ENCODE measurements around the gene C12orf57. TPM values are rescaled to one million over a fixed set of nuclear protein-coding genes. Genes with fewer than 3 reads are reported as not detected.

C12orf57 gene
- total and polyA plus RNA-seq, 12 donors, result 134 to 654 (median 175) TPM

DNA sequence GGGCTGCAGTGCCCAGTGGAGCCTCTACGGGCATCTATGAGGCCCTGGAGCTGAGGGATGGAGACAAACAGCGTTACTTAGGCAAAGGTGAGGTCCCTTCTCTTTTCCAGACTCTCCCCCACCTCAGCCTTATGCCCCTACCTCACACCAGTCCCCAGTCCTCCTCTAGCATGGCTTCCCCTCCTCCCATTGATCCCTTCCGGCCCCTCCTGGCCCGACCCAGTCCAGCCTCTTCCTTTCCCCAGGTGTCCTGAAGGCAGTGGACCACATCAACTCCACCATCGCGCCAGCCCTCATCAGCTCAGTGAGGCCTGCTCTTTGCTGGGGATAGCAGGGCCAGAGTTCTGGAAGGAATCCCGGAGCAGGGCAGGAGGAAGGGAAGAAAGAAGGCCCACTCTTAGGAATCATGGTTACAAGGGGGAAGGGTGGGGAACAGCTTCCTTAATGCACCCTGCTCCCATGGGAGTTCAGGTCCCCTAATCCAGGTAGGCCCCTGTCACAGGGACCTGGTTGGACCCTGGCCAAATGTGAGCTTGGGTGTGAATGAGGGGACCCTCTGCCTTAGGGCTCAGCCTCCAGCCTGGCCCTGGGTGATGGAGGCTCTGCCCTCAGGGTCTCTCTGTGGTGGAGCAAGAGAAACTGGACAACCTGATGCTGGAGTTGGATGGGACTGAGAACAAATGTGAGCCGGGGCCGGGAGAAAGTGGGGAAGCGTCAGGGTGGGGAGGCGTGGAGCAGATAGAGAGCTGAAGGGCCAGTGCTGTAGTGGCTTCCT, 27.2 kb upstream of the C12orf57 start:
- Histone ChIP-seq H3K4me3 (no peak overlapping the region), H3K4me1 (peaks cover 0 to 23% (median 16%) of the 10 kb centered on the region in 9 donors), H3K36me3 (peaks cover 0 to 23% (median 0%) of the 10 kb centered on the region in 9 donors), H3K27me3 (peaks cover 0 to 39% (median 0%) of the 10 kb centered on the region in 7 donors), H3K9me3 (no peaks in the 10 kb centered on the region), H3K27ac (no peak overlapping the region)
- no peak for ATAC-seq
- intact Hi-C loops (cut with DNase I), result no loop called here
- DNase-seq, result no peak
- WGBS, 2 donors, result 90 to 91% methylated on average over 11 of the region's 11 CpGs
- TF ChIP-seq, protein P1, sequence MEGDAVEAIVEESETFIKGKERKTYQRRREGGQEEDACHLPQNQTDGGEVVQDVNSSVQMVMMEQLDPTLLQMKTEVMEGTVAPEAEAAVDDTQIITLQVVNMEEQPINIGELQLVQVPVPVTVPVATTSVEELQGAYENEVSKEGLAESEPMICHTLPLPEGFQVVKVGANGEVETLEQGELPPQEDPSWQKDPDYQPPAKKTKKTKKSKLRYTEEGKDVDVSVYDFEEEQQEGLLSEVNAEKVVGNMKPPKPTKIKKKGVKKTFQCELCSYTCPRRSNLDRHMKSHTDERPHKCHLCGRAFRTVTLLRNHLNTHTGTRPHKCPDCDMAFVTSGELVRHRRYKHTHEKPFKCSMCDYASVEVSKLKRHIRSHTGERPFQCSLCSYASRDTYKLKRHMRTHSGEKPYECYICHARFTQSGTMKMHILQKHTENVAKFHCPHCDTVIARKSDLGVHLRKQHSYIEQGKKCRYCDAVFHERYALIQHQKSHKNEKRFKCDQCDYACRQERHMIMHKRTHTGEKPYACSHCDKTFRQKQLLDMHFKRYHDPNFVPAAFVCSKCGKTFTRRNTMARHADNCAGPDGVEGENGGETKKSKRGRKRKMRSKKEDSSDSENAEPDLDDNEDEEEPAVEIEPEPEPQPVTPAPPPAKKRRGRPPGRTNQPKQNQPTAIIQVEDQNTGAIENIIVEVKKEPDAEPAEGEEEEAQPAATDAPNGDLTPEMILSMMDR (IDR thresholded peaks at IDR 0.05), result no peak

DNA sequence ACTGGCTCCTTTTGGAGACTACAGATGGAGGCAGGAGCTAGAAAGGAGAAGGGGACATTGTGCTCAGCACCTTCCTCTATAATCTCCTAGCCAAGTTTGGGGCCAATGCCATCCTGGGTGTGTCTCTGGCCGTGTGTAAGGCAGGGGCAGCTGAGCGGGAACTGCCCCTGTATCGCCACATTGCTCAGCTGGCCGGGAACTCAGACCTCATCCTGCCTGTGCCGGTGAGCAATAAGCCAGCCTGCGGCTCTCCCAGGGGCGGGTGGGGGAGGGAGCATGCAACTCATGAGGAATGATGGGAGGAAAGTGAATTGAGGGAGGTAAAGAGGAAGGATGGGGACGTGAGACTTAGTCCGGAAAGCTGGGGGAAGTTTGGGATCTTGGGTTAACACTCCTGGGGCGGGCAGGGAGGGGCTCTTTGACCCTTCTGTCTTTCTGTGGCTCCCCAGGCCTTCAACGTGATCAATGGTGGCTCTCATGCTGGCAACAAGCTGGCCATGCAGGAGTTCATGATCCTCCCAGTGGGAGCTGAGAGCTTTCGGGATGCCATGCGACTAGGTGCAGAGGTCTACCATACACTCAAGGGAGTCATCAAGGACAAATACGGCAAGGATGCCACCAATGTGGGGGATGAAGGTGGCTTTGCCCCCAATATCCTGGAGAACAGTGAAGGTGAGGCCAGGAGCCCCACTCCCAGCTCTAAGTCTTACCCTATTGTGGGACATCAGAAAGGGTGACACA, 26.2 kb upstream of the C12orf57 start:
- Histone ChIP-seq H3K9me3 (no peaks in the 10 kb centered on the region), H3K27ac (no peak overlapping the region), H3K27me3 (peaks cover 0 to 31% (median 0%) of the 10 kb centered on the region in 7 donors), H3K36me3 (peaks cover 0 to 34% (median 0%) of the 10 kb centered on the region in 9 donors), H3K4me3 (no peak overlapping the region), H3K4me1 (peaks cover 0 to 26% (median 16%) of the 10 kb centered on the region in 9 donors)
- ATAC-seq (no peak), DNase-seq (no peak)
- intact Hi-C loops (cut with DNase I), result no loop called here
- WGBS, 2 donors, result 80 to 81% methylated on average over 14 of the region's 14 CpGs
- TF ChIP-seq, protein P1 (IDR thresholded peaks at IDR 0.05), result no peak

DNA sequence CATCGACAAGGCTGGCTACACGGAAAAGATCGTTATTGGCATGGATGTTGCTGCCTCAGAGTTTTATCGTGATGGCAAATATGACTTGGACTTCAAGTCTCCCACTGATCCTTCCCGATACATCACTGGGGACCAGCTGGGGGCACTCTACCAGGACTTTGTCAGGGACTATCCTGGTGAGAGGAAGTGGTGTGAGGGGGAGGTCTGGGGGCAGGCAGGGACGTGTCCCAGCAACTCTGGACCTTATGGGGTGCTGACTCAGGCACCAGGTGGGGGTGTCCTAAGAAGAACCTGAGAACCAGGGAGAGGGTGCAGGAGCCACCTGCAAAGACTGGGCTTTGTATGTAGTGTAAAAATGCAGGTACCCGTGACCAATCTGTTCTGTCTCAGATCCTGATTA, 24.2 kb upstream of the C12orf57 start:
- H3K27ac ChIP-seq, result no peak overlapping the region
- intact Hi-C loops (cut with DNase I), result no loop called here
- no peak for ATAC-seq
- no peaks in the 10 kb centered on the region for H3K9me3 ChIP-seq
- H3K36me3 ChIP-seq, result peaks cover 0 to 37% (median 0%) of the 10 kb centered on the region in 9 donors
- WGBS, 2 donors, result 69 to 73% methylated on average over 7 of the region's 7 CpGs
- peaks cover 2 to 32% (median 17%) of the 10 kb centered on the region in 9 donors for H3K4me1 ChIP-seq
- H3K27me3 ChIP-seq, result peaks cover 0 to 14% (median 0%) of the 10 kb centered on the region in 7 donors
- H3K4me3 ChIP-seq, result no peak overlapping the region
- TF ChIP-seq, protein P1 (IDR thresholded peaks at IDR 0.05), result no peak
- DNase-seq, result no peak

- DNase-seq (no peak), ATAC-seq (no peak)
- intact Hi-C loops (cut with DNase I), result loop anchor here in 2 of 10 donors (5.0 kb wide), 2 partner anchors 41 to 171 kb away; partner anchors contain the start of gene C1R (in 1 of the 2)
Measured at GRCh38 chr12:6921539-6921938, 22.3 kb upstream of the C12orf57 start.

More at GRCh38 chr12:6921539-6921938, 22.3 kb upstream of the C12orf57 start:
- Histone ChIP-seq H3K4me3 (no peak overlapping the region), H3K36me3 (peaks cover 0 to 35% (median 0%) of the 10 kb centered on the region in 9 donors), H3K27ac (no peak overlapping the region), H3K4me1 (peaks cover 9 to 41% (median 28%) of the 10 kb centered on the region in 9 donors), H3K27me3 (peaks cover 0 to under 1% (median 0%) of the 10 kb centered on the region in 7 donors), H3K9me3 (no peaks in the 10 kb centered on the region)
- TF ChIP-seq, protein P1 (IDR thresholded peaks at IDR 0.05), result no peak
- WGBS, 2 donors, result 86 to 91% methylated on average over 7 of the region's 7 CpGs
